HUES48 (cell line): ENCODE data around the gene AGO4.
"Not testable (repeated sequence)": the region's sequence is repeated elsewhere in the genome, so short reads cannot be mapped to it uniquely, and the experiment has no call there.

Experiments
- H3K27ac ChIP-seq: one replicate; pipeline ENCODE4 v1.7.0; 2013; ENCODE audit warnings: low read depth, low read length, inconsistent platforms
- H3K27me3 ChIP-seq: 2 replicates; pipeline ENCODE4 v1.6.1; 2013; ENCODE audit warnings: mild to moderate bottlenecking, low read length; ENCODE audit not compliant: control insufficient read depth, insufficient read depth
- H3K36me3 ChIP-seq: 2 replicates; pipeline ENCODE4 v1.6.1; 2013; ENCODE audit warnings: low read length; ENCODE audit not compliant: control insufficient read depth, insufficient read depth
- H3K4me1 ChIP-seq: 2 replicates; pipeline ENCODE4 v1.6.1; 2013; ENCODE audit warnings: mild to moderate bottlenecking, low read length; ENCODE audit not compliant: control insufficient read depth, insufficient read depth
- H3K4me3 ChIP-seq: 2 replicates; pipeline ENCODE4 v1.5.1; 2013; ENCODE audit warnings: mild to moderate bottlenecking, low read depth, low read length
- H3K9ac ChIP-seq: 2 replicates; pipeline ENCODE4 v1.6.1; 2013; ENCODE audit warnings: mild to moderate bottlenecking, low read depth, low read length, moderate library complexity
- H3K9me3 ChIP-seq: 2 replicates; pipeline ENCODE4 v1.6.1; 2013; ENCODE audit warnings: low read length; ENCODE audit not compliant: control insufficient read depth, insufficient read depth

AGO4 gene

DNA sequence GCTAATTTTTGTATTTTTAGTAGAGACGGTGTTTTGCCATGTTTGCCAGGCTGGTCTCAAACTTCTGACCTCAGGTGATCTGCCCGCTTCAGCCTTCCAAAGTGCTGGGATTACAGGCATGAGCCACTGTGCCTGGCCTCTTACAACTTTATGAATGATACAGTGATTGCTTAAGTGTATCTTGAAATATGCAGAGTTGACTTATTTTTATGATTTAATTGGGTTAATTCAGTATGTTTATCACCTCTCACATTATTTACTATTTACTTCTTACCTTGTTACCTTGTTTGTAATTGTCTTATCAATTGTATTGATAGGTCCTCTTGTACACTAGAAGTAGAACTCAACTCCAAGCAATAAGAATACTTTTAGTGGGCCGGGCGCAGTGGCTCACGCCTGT lies 4.9 kb downstream of the AGO4 start:
- H3K27ac ChIP-seq, H3K9me3 ChIP-seq, H3K4me1 ChIP-seq, H3K36me3 ChIP-seq, H3K27me3 ChIP-seq, H3K4me3 ChIP-seq, H3K9ac ChIP-seq: not testable (repeated sequence)

DNA sequence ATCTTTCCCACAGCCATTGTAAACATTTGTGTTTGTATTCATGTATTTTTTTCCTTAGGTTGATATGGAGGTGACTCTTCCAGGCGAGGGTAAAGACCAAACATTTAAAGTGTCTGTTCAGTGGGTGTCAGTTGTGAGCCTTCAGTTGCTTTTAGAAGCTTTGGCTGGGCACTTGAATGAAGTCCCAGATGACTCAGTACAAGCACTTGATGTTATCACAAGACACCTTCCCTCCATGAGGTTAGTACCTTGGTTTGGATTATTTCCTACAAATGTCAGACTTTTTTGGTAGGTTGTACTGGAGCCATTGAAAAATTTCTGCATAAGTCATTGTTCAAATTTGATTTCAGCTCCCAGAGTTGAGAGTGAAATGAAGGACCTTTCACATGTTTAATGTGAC lies 17.4 kb downstream of the AGO4 start:
- Histone ChIP-seq H3K36me3 (peaks cover 43% of the 10 kb centered on the region), H3K27me3 (no peaks in the 10 kb centered on the region), H3K9me3 (no peaks in the 10 kb centered on the region), H3K27ac (no peak overlapping the region), H3K4me3 (no peak overlapping the region), H3K9ac (no peak overlapping the region), H3K4me1 (no peaks in the 10 kb centered on the region)

DNA sequence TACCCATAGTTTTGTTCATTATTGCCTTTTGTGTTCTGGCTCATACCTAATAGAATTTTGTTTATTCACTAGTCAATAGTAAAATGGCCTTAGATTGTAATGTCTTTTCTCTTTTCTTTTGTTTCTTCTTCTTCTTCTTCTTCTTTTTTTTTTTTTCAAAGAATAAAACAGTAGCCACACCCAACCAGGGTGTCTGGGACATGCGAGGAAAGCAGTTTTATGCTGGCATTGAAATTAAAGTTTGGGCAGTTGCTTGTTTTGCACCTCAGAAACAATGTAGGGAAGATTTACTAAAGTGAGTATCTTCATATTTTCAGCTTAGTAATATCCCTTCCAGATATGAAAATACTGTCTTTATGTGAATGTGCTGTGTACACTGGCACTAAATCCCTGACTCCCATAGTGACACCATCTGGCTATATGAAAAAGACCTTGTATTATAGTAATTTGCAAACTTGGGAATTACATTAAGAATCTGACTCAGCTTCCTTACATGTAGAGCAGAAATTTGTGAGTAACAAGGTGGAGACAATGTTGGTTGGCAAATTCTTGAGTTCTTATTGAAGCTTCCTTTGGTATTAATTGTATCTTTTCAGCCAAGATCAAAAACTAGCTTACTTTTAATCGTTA lies 24.6 kb downstream of the AGO4 start:
- no peak overlapping the region for H3K27ac ChIP-seq
- no peak overlapping the region for H3K4me3 ChIP-seq
- no peak overlapping the region for H3K9ac ChIP-seq
- no peaks in the 10 kb centered on the region for H3K4me1 ChIP-seq
- H3K36me3 ChIP-seq, result peaks cover 55% of the 10 kb centered on the region
- H3K27me3 ChIP-seq, result no peaks in the 10 kb centered on the region
- no peaks in the 10 kb centered on the region for H3K9me3 ChIP-seq

DNA sequence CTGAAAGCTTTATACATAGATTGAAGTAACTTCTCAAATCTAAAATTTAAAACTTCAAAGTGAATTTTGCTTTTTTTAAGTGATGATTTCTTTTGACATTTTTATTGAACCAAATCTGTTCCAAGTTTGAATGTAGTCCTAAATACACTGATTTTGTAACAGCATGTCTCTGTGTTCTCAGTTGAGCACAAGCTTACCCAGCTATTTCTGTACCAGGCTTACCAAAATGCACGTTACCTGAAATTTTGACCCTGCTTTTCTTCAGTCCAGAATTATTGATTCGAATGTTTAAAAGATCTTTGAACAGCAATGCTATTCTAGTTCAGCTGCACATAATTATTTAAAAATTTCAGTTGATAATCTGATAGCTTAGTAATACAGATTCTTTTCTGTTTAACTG lies 25.6 kb downstream of the AGO4 start:
- H3K9me3 ChIP-seq, result no peaks in the 10 kb centered on the region
- no peak overlapping the region for H3K27ac ChIP-seq
- H3K4me1 ChIP-seq, result no peaks in the 10 kb centered on the region
- H3K4me3 ChIP-seq, result no peak overlapping the region
- no peak overlapping the region for H3K9ac ChIP-seq
- H3K27me3 ChIP-seq, result no peaks in the 10 kb centered on the region
- peaks cover 46% of the 10 kb centered on the region for H3K36me3 ChIP-seq

DNA sequence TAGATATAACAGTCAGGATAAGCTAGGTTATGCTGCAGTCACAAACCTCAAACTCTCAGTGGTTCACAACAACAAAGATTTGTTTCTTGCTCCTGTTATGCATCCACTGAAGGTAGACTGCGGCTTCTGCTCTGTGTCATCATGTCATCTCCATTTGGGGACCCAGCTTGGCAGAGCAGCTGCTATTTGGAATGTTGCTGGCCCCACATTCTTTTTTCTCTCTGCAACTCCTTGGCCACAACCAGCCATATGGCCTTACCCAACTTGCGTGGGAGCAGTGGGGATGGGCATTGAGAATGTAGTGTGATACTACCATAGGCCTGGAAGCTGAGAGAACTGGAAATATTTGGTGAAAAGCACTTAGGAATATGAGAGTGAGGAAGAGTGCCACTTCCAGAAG lies 26.4 kb downstream of the AGO4 start:
- H3K4me3 ChIP-seq, result no peak overlapping the region
- no peak overlapping the region for H3K9ac ChIP-seq
- H3K27me3 ChIP-seq, result no peaks in the 10 kb centered on the region
- no peaks in the 10 kb centered on the region for H3K4me1 ChIP-seq
- no peak overlapping the region for H3K27ac ChIP-seq
- H3K9me3 ChIP-seq, result no peaks in the 10 kb centered on the region
- H3K36me3 ChIP-seq, result peaks cover 38% of the 10 kb centered on the region

DNA sequence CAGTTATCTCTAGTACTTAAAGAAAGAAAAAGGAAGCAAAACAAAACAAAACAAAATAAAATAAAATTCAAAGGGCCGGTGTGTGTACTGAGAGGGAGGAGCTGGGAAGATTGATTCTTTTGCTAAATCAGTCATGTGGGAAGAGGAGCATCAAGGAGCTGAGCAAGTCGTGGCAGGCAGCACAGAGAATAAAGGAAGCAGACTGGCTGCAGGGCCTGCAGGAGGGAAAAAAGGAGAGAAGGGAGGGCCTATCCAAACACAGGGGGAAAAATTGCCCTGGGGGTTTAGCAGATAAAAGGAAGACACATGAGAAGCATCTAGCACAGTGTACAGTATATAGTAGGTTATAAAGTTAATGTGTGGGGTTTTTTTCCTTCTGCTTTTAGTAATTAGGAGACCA lies 27.6 kb downstream of the AGO4 start:
- Histone ChIP-seq H3K36me3 (peaks cover 36% of the 10 kb centered on the region), H3K9ac (no peak overlapping the region), H3K27me3 (no peaks in the 10 kb centered on the region), H3K9me3 (no peaks in the 10 kb centered on the region), H3K4me1 (no peaks in the 10 kb centered on the region), H3K27ac (no peak overlapping the region), H3K4me3 (no peak overlapping the region)

DNA sequence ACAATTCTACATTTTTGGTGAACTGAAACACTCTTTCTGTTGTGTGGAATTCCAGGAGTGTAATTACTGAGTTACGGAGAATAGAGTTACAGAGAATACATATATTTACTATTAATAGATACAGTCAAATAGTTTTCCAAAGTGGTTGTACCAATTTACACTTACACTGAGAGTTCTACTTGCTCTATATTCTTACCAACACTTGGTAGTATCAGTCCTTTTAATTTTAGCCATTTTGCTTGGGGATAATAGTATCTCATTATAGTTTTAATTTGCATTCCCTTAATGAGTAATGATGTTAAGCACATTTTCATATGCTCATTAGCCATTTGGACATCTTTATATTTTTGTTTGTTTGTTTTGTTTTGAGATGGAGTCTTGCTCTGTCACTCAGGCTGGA lies 28.9 kb downstream of the AGO4 start:
- no peak overlapping the region for H3K9ac ChIP-seq
- H3K4me1 ChIP-seq, result no peaks in the 10 kb centered on the region
- H3K27me3 ChIP-seq, result no peaks in the 10 kb centered on the region
- peaks cover 38% of the 10 kb centered on the region for H3K36me3 ChIP-seq
- no peak overlapping the region for H3K4me3 ChIP-seq
- no peak overlapping the region for H3K27ac ChIP-seq
- H3K9me3 ChIP-seq, result no peaks in the 10 kb centered on the region

DNA sequence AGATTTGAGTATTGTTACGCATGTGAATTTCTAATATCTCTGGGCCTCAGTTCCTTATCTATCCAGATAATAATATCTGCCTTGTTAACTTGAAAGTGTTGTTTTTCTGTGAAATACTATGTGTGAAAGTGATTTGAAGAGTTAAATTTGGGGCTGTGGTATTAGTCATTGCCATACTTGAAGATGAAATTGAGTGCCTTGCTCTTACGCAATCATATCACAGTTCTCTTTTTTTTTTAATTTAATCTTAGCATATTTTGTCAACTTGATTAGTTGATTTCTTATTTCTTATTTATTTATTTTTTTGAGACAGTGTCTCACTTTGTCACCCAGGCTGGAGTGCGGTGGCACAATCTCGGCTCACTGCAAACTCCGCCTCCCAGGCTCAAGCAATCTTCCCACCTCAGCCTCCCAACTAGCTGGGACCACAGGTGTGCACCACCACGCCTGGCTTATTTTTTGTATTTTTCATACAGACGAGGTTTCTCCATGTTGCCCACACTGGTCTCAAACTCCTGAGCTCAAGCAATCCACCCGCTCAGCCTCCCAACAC lies 31.0 kb downstream of the AGO4 start:
- H3K9me3 ChIP-seq, result no peaks in the 10 kb centered on the region
- H3K4me1 ChIP-seq, result no peaks in the 10 kb centered on the region
- no peaks in the 10 kb centered on the region for H3K27me3 ChIP-seq
- no peak overlapping the region for H3K4me3 ChIP-seq
- H3K36me3 ChIP-seq, result peaks cover 36% of the 10 kb centered on the region
- no peak overlapping the region for H3K9ac ChIP-seq
- no peak overlapping the region for H3K27ac ChIP-seq

DNA sequence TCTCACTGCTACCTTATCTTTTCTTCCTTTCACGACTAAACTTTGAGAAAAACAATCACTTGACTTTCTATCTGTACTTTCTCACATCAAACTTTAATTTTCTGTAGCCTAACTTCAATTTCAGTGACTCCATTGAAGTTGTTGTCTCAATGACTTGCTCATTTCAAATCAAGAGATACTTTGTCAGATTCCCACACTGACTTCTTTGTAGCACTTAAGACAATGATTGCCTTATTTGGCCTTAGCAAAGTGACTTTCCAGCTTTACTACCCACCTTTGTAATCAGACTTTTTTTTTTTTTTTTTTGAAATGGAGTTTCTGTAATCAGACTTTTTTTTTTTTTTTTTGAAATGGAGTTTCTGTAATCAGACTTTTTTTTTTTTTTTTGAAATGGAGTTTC lies 37.0 kb downstream of the AGO4 start:
- Histone ChIP-seq H3K36me3 (peaks cover 24% of the 10 kb centered on the region; the same call in 1 of the 2 replicates), H3K9me3 (no peaks in the 10 kb centered on the region), H3K9ac (no peak overlapping the region), H3K4me3 (no peak overlapping the region), H3K27me3 (no peaks in the 10 kb centered on the region), H3K4me1 (peaks cover 4% of the 10 kb centered on the region; the same call in 1 of the 2 replicates), H3K27ac (no peak overlapping the region)

DNA sequence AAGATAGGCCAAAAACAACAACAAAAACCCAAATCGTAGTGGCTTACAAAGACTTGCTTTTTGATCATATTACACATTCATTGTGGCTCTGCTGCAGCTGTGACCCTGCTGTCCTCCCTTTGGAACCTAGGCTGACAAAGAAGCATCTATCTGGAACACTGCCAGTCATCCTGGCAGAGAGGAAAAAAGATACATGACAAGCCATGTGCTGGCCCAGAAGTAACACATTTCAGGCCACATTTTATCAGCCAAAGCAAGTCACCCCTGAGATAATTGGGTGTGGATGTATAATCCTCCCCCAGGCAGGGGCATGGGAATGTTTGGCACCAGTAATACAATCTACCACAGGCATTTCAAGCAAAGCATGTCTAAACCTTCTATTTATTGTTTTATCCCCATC lies 38.0 kb downstream of the AGO4 start:
- Histone ChIP-seq H3K9ac (no peak overlapping the region), H3K4me1 (peaks cover 5% of the 10 kb centered on the region; the same call in 1 of the 2 replicates), H3K9me3 (no peaks in the 10 kb centered on the region), H3K36me3 (peaks cover 25% of the 10 kb centered on the region), H3K27ac (no peak overlapping the region), H3K27me3 (no peaks in the 10 kb centered on the region), H3K4me3 (no peak overlapping the region)

DNA sequence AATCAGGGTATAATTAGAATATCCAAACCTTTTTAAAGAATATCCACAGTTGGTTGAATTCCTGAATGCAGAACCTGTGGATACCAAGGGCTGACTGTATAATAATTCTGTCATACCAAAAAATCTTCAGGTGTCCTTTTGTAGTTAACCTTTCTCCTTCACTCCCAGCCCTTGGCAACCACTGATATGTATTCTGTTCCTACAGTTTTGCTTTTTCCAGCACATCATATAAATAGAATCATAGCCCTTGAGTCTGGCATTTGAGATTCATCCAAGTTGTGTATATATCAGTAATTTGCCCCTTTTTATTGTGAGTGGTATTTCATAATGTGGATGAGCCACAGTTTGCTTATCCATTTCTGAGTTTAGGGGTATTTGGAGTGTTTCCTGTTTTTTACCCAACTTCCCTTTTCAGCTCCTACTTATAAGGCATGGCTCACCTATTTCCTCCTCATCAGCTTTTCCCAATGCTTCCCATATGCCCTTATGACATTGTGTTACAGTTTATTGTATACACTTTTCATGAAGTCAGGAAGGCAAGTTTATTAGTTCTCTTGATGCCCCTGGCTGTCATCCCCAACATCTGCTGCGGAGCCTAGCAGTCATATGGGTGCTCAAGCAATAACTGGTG lies 40.2 kb downstream of the AGO4 start:
- Histone ChIP-seq H3K9ac (no peak overlapping the region), H3K27me3 (no peaks in the 10 kb centered on the region), H3K27ac (no peak overlapping the region), H3K9me3 (no peaks in the 10 kb centered on the region), H3K4me3 (no peak overlapping the region), H3K4me1 (peaks cover 5% of the 10 kb centered on the region; the same call in 1 of the 2 replicates), H3K36me3 (peaks cover 22% of the 10 kb centered on the region)
